GM19452 (cell line): ENCODE measurements around the gene GPR143.
"Not testable (repeated sequence)": the region's sequence is repeated elsewhere in the genome, so short reads cannot be mapped to it uniquely, and the experiment has no call there.

Experiments used
- ATAC-seq: cut with Tn5 transposase; IDR thresholded peaks from one replicate; pipeline ENCODE4 v1.9.1; 2021; ENCODE audit not compliant: unreplicated experiment

Gene GPR143

GRCh38 chrX:9765737-9766097 lies at the start of gene GPR143:
GPR143 (minus strand) TSS chrX:9765847; CDS start chrX:9765817, 30 bp downstream.
- no peak for ATAC-seq

GRCh38 chrX:9811086-9811485 lies 45.4 kb upstream of the GPR143 start:
- not testable (repeated sequence) for ATAC-seq

GRCh38 chrX:9809876-9810275 lies 44.2 kb upstream of the GPR143 start:
- ATAC-seq, result not testable (repeated sequence)

GRCh38 chrX:9807355-9808182 lies 41.9 kb upstream of the GPR143 start:
- ATAC-seq, result no peak

- ATAC-seq, result no peak
These were observed 40.3 kb upstream of the GPR143 start for GRCh38 chrX:9805956-9806355.

GRCh38 chrX:9804444-9804843 lies 38.8 kb upstream of the GPR143 start:
- no peak for ATAC-seq

- ATAC-seq, result no peak
These were observed 37.1 kb upstream of the GPR143 start for GRCh38 chrX:9802737-9803136.

- ATAC-seq, result no peak
These were observed 32.0 kb upstream of the GPR143 start for GRCh38 chrX:9797384-9798360.

- ATAC-seq, result no peak
These were observed 28.8 kb upstream of the GPR143 start for GRCh38 chrX:9794495-9794894.

- no peak for ATAC-seq
These were observed 25.2 kb upstream of the GPR143 start for GRCh38 chrX:9790866-9791265.

- ATAC-seq, result no peak
These were observed 23.9 kb upstream of the GPR143 start for GRCh38 chrX:9789555-9789954.

- ATAC-seq, result no peak
These were observed 23.3 kb upstream of the GPR143 start for GRCh38 chrX:9788911-9789310.

- ATAC-seq, result no peak
These were observed 21.4 kb upstream of the GPR143 start for GRCh38 chrX:9786798-9787635.

GRCh38 chrX:9785944-9786797 lies 20.5 kb upstream of the GPR143 start, which contains the start of gene SHROOM2:
SHROOM2 (plus strand) TSS chrX:9786429; CDS start chrX:9786546, 117 bp downstream.
- no peak for ATAC-seq

- no peak for ATAC-seq
These were observed 19.8 kb upstream of the GPR143 start for GRCh38 chrX:9785254-9785943.

GRCh38 chrX:9784332-9784731 lies 18.7 kb upstream of the GPR143 start:
- ATAC-seq, result no peak

GRCh38 chrX:9781941-9782340 lies 16.3 kb upstream of the GPR143 start:
- ATAC-seq, result no peak

- ATAC-seq, result no peak
These were observed 10.3 kb upstream of the GPR143 start for GRCh38 chrX:9775930-9776329.

- no peak for ATAC-seq
These were observed 7.3 kb upstream of the GPR143 start for GRCh38 chrX:9772943-9773342.
